NCI-H2196 (cell line): ENCODE results near the gene WDR44.
A peak's percentile ranks its signal among the peaks of the same experiment; 100 is the strongest.
"Not testable (repeated sequence)": the region's sequence is repeated elsewhere in the genome, so short reads cannot be mapped to it uniquely, and the experiment has no call there.

Source experiments
- DNase-seq: peaks from one replicate; lab custom pipeline; 2025; ENCODE audit not compliant: unreplicated experiment; lab: John Stamatoyannopoulos, UW

Gene WDR44

DNA sequence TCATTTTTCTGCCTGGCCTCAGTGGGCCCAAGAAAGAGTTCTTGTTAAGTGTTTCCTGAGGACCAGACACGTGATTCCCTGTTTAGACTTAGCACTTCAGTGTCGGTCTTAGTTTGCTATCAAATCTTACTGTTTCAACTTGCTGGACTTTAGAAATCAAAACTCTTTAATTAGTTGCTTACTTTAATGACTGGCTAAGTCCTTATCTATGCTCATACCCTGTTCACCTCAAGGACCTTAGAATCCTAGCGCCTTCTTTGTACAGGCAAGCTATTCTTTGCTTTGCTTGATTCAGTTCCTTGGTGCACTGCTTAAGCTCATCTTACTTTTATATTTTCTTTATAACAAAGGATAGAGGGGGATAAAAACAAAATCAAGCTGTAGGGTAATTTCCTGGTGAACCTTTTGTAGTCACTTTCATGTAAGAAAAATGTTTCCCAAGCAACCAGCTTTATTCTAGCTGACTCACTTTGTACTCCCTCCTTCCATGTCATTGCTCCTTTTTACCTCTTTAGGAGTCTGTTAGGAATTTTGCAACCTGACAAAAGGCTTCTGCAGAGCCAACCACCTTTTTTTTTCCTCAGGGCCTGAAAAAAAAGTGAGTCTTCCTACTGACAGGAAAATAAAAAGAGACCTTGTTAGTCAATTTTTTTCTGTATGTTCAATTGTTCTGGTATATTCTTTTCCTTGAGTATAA is 14.7 kb downstream of the WDR44 start:
- no peak for DNase-seq

DNA sequence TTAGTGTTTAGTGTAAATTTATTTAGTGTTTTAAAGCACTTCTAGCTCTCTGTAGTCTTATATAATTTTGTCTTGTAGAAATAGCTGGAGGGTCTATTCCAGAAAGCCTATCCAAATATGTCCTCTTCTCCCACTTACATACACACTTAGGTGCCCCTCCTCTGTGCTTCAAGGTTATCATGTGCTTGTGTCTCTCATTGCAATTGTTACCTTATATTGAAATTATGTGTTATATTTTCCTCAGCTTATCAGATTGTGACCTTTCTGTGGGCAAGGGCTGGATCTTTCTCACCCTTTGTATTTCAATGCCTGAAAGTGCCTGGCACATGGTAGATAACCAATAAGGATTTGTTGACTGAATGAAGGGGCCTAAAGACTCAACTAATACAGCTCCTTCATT is 18.4 kb downstream of the WDR44 start:
- DNase-seq = no peak

DNA sequence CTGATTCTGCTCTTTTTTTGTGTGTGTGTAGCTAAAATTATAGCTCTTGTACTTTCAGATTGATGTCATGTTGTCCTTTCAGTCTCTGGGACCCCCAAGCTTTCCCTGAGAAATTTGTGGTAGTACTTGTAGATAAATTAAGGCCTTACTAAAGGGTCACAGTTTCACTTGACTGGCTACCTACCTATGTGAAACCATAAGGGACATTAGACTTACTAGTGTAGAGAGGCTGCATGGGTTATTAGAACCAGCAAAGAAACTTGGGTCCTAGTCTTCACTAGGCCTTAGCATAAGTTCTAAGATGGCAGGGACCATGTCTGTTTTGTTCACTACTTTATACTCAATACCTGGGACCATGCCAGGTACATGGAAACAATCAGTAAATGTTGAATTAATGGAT is 21.4 kb downstream of the WDR44 start:
- no peak for DNase-seq

DNA sequence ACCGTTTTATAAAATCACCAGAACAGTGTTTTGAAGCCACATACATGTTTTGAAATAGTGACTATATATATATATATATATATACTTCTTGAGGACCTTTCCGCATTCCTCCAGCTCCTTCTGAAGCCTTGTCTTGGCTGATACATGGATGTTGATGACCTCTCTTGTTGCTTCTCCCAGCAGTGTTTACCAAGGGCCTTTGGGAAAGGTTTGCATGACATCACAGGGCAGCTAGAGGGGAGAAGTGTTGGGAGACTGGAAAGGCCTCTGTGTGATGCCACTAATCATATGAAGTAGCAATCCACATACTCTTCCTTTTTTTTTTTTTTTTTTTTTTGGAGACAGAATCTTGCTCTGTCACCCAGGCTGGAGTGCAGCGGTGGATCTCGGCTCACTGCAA is 22.5 kb downstream of the WDR44 start:
- no peak for DNase-seq

DNA sequence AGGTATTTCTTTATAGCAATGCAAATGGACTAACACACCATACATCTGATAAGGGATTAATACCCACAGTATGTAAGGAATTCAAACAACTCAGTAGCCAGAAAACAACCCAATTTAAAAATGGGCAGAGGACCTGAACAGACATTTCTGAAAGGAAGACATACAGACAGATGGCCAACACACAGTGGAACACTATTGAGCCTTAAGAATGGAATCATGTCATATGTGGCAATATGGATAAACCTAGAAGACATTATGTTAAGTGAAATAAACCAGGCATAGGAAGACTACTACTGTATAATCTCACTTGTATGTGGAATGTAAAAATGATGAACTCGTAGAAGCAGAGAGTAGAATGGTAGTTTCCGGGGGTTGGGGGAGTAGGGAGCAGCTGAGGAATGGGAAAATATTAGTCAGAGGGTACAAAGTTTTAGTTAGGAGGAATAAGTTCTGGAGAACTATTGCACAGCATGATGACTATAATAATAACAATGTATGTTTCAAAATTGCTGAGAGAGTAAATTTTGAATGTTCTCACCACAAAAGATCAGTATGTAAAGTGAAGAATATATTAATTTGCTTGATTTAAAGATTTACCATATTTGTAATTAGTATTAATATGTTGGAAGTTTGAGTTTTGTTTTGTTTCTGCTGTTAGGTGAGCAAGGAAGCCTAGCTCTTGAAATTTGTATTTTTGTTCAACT is 25.2 kb downstream of the WDR44 start:
- DNase-seq = no peak

DNA sequence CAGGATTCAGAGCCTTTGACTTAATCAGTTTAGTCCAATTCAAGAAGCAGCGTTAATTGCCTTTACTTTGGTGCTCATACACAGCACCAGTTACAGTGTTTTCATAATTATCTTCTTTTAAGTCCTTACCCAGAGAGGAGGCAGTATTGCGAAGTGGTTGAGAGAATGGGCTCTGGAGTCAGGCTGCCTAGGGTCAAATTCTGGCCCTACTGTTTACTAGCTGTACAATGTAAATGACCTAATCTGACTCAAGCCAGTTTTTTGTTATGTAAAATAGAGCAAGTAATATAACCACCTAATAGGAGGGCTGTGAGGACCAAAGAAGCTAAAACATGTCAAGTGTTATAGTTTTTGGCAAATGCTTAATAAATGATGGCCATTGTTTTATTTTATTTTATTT is 27.6 kb downstream of the WDR44 start:
- no peak for DNase-seq

DNA sequence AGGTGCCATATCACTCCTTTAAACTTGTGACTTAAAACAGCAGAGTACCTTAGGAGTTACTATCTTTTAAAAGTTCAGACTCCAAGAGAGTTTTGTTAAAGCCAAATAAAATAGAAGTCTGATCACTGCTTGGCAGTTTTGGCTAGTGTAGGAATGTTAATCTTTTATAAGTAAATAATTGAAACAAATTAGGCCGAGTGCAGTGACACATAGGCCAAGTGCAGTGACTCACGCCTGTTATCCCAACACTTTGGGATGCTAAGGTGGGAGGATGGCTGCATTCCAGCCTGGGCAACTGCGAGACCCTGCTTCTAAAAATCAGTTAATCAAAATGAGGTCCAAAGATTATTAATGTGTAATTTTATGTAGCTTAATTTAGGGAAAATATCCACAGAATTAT is 37.2 kb downstream of the WDR44 start:
- DNase-seq = no peak

DNA sequence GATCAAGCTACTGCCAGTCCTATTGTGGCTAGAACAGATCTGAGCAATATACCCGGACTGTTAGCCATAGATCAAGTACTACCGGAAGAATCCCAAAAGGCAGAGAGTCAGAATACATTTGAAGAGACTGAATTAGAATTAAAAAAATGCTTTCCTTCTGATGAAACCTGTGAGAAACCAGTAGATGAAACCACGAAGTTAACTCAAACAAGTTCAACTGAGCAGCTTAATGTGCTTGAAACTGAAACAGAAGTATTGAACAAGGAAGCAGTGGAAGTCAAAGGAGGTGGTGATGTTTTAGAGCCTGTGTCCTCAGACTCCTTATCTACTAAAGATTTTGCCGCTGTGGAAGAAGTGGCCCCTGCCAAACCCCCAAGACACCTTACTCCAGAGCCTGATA is 46.8 kb downstream of the WDR44 start:
- no peak for DNase-seq

DNA sequence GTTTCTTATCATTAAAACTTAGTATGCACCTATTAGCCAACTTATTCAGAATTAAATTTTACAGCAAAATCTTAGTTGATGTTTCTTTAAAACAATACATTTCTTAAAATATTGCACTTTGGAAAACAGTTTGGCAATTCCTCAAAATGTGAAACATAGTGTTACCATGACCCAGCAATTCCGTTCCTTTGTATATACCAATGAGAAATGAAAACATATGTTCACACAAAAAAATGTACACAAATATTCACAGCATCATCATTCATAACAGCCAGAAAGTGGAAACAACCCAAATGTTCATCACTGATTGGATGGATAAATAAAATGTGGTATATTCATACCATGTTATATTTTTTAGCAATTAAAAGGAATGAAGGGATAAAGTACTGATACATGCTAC is 50.2 kb downstream of the WDR44 start:
- no peak for DNase-seq

DNA sequence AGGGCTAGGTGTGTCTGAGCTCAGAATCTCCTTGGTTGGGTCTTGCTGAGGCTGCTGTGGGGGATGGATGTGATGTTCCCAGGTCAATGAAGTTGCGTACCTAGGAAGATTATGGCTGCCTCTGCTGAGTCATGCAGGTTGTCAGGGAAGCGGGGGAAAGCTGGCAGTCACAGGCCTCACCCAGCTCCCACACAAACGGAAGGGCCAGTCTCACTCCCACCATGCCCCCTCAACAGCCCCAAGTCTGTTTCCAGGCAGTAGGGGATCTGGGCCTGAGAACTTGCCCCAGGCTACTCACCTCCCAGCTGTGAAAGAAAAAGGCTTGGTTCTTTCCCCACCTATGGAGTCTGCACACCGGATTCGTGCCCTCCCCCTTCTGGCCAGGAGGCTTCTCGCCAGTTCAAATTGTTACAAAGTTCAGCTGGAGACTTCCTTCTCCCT is 72.9 kb downstream of the WDR44 start:
- DNase-seq = no peak

DNA sequence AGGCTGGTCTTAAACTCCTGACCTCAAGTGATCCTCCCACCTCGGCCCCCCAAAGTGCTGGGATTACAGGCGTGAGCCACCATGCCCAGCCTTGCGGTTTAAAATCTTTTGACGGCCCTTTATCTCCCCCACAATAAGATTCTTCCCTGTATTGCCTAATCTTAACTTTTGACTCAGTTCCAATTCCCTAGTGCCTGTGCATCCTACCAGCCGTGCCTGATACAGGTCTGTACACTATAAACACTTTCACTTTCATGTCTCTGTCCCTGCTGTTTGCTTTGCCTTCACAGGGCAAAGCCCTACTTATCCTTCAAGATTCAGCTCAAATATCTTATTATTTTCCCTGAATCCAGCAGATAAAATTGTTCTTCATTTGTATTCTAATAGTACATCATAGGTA is 74.6 kb downstream of the WDR44 start:
- DNase-seq = peak; percentile 21

DNA sequence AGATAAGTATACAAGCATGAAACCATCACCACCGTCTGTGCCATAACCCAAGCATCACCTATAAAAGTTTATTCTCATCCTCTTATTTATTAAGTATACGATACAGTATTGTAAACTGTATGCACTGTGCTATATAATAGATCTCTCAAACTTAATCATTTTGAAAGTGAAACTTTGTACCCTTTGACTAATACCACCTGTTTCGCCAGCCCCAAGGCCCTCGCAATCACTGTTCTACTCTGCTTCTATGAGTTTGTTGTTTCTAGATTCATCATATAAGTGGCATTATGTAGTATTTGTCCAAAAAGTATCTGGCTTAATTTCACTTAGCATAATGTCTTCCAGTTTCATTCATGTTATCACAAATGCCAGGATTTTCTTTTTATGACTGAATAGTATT is 77.7 kb downstream of the WDR44 start:
- no peak for DNase-seq

DNA sequence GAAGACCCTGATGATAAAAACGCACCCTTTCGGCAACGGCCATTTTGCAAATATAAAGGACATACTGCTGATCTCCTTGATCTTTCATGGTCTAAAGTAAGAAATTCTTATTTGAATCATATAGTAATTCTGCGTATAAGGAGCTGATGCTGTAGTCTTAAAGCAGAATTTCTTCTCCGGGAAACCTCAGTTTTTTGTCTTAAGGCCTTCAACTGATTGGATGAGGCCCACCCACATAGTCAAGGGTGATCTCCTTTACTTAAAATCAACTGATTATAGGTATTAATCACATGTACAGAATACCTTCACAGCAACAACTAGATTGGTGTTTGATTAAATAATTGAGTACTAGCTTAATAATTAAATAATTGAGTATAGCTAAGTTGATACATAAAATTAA is 86.9 kb downstream of the WDR44 start:
- no peak for DNase-seq

DNA sequence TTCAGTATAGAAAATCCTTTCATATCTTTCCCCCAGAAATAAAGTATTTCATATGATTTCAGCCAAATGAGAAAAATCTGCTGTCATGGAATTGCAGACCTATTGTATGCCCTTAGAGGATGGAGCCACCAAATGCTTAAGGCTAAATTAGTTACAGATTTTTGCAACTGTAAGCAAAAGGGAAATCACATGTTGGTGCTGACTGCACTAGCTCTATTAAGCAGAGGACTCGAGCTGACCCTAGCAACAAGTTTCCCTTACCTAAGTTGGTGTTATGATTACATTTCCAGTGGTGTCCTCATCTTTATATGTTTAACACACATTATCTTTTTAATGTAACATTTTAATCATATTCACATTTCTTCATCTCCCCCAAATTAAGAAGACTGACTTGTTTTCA is 91.4 kb downstream of the WDR44 start:
- DNase-seq = no peak

DNA sequence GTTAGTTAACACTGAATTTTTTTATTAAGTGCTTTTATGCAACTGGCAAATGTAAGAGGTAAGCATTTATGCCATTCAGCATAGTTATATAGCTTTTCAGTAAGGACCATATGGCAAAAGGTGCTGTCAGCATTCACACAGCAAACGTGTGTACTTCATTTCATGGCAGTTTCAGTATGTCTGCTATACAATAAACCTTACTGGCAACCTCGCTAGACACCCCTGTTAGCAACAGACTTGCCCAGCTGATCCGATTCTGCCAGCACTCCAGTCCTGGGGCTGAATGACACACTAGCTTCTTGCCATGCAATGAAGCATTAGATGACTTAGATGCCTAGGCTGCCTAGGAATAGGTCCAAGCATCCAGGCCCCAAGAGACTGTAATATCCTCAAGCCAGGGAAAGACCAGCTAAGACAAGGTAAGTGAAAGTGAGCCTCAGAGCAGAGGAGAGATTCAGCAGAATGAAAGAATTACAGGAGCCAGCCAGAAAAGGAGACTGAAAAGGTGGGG is 102.4 kb downstream of the WDR44 start:
- DNase-seq = no peak

DNA sequence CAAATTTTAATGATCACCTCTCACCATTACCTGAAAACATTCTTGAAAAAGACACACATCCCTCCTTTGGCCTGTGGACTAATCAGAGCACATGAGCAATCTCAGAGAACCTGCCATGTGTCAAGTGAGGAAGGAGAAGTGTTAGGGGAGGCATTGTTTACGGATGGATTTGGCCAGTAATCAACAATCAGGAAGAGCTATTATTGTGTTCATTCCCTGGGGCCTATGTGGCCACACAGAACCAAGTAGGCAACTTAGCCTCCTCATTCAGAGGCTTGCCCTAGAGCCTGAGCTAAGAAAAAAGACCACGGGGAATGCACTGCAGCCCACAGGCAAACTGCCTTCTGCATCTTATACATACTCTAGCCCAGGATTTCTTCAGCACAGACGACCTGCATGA is 109.1 kb downstream of the WDR44 start:
- DNase-seq = no peak

DNA sequence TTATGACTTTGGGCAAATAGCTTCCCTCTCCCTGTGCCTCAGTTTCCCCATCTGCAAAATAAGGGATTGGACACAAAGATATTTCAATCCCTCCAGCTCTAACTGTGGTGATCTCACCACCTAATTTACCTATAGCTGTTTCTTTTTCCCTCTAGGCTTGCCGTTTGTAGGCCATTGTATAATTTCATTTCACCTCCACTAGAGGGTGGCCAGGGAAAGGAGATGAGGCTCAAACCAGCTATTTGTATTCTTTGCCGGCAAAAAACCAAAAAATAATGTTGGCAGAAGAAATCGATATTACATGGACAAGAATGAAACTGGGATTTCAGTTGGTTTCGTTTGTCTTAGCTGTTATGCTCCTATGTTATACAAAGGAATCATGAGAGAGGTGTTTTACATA is 113.6 kb downstream of the WDR44 start:
- peak; percentile 4 for DNase-seq

DNA sequence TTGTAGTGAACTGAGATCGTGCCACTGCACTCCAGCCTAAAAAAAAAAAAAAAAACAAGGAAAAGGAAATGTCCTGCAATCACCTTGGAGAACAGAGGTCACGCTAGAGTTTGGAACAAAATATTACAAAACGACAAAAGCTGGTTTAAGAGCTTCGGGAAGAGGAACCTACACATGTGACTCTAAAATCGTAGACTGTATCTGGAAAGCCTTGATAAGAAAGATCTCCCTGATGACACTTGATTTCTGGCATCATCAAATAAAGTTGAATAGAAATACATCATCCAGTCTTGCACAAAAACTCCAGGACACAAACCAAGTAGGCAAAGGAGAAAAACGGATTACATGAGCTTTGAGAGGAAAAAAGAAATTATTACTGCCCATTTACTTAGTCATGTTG is 118.6 kb downstream of the WDR44 start:
- DNase-seq = no peak

DNA sequence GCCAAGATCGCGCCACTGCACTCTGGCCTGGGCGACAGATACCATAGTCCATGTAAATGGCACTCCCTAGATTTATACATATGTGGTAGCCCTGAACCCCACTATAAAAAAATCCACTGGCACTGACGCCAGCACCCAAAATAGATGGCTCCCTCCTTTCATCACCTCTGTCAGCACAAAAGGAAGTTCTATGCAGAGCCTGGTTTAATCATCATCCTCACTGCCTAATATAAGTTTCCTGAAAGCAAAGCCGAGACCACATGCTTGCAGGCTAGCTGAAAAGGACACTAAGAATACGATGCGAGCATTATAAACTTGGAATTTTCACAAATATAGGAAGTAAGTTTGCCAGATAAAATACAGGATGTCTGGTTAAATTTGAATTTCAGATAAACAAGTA is 122.2 kb downstream of the WDR44 start:
- DNase-seq = no peak

DNA sequence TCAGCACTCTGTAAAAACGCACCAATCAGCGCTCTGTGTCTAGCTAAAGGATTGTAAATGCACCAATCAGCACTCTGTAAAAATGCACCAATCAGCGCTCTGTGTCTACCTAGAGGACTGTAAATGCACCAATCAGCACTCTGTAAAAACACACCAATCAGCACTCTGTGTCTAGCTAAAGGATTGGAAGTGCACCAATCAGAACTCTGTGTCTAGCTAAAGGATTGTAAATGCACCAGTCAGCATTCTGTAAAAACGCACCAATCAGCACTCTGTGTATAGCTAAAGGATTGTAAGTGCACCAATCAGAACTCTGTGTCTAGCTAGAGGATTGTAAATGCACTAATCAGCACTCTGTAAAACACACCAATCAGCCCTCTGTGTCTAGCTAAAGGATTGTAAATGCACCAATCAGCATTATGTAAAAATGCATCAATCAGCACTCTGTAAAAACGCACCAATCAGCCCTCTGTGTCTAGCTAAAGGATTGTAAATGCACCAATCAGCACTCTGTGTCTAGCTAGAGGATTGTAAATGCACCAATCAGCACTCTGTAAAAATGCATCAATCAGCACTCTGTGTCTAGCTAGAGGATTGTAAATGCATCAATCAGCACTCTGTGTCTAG is 124.9 kb downstream of the WDR44 start:
- DNase-seq = not testable (repeated sequence)

DNA sequence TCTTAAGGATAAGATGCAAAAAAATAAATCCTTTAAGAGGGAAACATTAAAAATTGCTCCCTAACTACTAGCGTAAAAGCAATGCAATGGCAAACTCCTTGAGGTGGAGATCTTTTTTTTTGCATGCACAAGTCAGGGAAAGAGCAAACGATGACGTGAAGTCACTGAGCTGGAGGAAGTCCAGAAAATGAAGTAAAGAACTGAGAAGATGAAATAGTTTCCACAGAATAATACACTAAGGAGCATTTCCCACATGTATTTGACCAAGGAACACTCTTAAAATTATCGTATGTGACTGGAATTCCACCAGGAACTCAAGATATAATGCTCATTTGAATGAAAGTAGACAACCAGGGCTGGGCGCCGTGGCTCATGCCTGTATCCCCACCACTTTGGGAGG is 128.7 kb downstream of the WDR44 start:
- DNase-seq = no peak

DNA sequence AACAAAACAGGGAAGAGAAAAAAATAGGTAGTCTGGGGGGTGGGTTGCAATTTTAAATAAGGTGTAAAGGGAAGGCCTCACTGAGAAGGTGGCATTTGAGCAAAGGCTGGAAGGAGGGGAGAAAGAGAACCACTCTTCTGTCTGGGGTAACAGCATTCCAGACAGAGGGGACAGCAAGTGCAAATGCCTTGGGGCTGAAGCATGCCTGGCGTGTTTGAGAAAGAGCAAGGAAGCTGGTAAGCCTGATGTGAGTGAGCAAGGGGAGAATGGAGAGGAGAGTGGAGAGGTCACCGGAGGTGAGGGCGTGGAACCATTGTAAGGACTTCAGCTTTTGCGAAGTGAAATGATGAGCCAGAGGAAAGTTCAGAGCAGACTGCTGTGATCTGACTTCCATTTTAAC is 130.0 kb downstream of the WDR44 start:
- no peak for DNase-seq
